ENCODE data around the gene NXPH1.

- TF ChIP-seq EZH2 (IDR thresholded peaks at IDR 0.05) (no peak), CTCF (IDR thresholded peaks at IDR 0.05) (no peak), EZH2phosphoT487 (IDR thresholded peaks at IDR 0.05) (no peak)
Observed at GRCh38 chr7:8413600-8413999, 19.8 kb upstream of the NXPH1 start.
